Ovary (tissue), 3 donors: Measurements from ENCODE around the gene TRPM2.

Experiments used
- POLR2A ChIP-seq: fragments of 450-650 bp; IDR thresholded peaks from one replicate; pipeline ENCODE4 v1.6.1; 2017; ENCODE audit warnings: antibody characterized with exemption, mild to moderate bottlenecking, moderate library complexity
- TF ChIP-seq, protein P1 (sequence below), 3 donors: fragments of 450-650 bp in 2 of 3; fragments of 200-600 bp in 1 of 3; IDR thresholded peaks; one replicate each; pipeline versions ENCODE4 v1.5.1 to v1.8.0; 2016 to 2022; ENCODE audit warnings: antibody characterized with exemption in 3 of 3, mild to moderate bottlenecking in 1 of 3
- donor health status: DM: no; HTN: no; CAD: no.

DNA sequence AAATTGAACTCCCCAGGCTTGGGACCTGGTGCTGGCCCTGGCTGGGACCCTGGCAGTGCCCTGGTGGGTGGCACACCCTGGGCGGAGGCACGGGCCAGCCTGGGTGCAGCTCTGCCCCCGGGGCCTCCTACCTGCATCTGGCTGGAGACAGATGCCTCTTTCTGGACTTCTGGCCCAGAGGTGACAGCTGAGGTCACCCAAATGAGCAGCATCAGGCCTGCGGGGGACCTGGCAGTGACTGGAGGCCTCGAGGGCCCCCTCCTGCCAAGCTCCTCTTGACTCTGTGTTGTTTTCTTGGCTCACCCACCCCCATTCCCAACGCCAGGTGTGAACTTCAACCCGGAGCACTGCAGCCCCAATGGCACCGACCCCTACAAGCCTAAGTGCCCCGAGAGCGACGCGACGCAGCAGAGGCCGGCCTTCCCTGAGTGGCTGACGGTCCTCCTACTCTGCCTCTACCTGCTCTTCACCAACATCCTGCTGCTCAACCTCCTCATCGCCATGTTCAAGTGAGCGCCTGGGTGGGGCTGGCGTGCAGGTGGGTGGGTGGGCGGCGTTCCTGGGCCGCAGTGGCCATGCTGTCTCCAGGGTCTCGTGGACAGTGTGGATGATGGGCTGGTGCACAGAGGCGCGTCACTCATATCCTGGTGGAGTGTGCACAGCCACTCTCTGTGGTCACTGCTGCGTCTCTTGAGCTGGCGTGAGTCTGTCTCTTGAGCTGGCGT is 60.3 kb downstream of the TRPM2 start:
- no peak for TF ChIP-seq POLR2A
- TF ChIP-seq, protein P1, sequence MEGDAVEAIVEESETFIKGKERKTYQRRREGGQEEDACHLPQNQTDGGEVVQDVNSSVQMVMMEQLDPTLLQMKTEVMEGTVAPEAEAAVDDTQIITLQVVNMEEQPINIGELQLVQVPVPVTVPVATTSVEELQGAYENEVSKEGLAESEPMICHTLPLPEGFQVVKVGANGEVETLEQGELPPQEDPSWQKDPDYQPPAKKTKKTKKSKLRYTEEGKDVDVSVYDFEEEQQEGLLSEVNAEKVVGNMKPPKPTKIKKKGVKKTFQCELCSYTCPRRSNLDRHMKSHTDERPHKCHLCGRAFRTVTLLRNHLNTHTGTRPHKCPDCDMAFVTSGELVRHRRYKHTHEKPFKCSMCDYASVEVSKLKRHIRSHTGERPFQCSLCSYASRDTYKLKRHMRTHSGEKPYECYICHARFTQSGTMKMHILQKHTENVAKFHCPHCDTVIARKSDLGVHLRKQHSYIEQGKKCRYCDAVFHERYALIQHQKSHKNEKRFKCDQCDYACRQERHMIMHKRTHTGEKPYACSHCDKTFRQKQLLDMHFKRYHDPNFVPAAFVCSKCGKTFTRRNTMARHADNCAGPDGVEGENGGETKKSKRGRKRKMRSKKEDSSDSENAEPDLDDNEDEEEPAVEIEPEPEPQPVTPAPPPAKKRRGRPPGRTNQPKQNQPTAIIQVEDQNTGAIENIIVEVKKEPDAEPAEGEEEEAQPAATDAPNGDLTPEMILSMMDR (IDR thresholded peaks at IDR 0.05), result no peak
